ENCODE results near the gene KRTAP5-10. TPM values are rescaled to one million over a fixed set of nuclear protein-coding genes. Genes with fewer than 3 reads are reported as not detected.
"Not testable (repeated sequence)": the region's sequence is repeated elsewhere in the genome, so short reads cannot be mapped to it uniquely, and the experiment has no call there.

The KRTAP5-10 gene
- total and polyA plus RNA-seq, 7 experiments from 2014 or later: not detected

DNA sequence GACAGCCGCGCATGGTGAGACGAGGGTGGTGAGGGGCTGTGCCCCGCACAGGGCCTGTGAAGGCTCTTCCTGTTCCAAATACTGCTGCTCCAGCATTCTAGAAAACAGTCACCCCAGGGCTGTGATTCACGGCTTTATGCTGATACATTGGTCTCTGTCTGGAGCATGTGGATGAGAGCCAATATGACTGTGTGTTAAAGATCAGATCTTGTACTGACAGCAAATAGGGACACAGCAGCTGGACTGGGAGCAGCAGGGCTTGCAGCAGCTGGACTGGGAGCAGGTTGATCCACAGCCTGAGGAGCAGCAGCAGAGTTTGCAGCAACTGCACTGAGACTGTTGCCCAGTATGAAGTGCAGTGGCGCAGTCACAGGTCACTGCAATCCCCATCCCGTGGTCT lies 14.2 kb downstream of the KRTAP5-10 start:
- intact Hi-C loops (cut with micrococcal nuclease); H3K9me3 Mint-ChIP-seq; DNase-seq; H3K4me3 Mint-ChIP-seq; H3K36me3 ChIP-seq (ENCODE audit: control insufficient read depth in 2 of 3, insufficient read depth in 3 of 3, low read length in 3 of 3); H3K27me3 ChIP-seq (ENCODE audit: control insufficient read depth in 2 of 2, insufficient read depth in 2 of 2, low read length in 2 of 2); H3K27ac Mint-ChIP-seq; H3K36me3 Mint-ChIP-seq; CTCF ChIA-PET; H3K4me1 Mint-ChIP-seq; H3K9me3 ChIP-seq (ENCODE audit: control insufficient read depth in 2 of 3, low read length in 3 of 3); POLR2A ChIA-PET; H3K4me3 ChIP-seq (ENCODE audit: low read length); H3K27ac ChIP-seq (ENCODE audit: low read depth, low read length); H3K4me1 ChIP-seq (ENCODE audit: control insufficient read depth in 2 of 2, insufficient read depth in 2 of 2, low read length in 2 of 2); ATAC-seq: not testable (repeated sequence)
- H3K27me3 Mint-ChIP-seq: peaks cover 3 to 30% (median 22%) of the 10 kb centered on the region in 5 donors

DNA sequence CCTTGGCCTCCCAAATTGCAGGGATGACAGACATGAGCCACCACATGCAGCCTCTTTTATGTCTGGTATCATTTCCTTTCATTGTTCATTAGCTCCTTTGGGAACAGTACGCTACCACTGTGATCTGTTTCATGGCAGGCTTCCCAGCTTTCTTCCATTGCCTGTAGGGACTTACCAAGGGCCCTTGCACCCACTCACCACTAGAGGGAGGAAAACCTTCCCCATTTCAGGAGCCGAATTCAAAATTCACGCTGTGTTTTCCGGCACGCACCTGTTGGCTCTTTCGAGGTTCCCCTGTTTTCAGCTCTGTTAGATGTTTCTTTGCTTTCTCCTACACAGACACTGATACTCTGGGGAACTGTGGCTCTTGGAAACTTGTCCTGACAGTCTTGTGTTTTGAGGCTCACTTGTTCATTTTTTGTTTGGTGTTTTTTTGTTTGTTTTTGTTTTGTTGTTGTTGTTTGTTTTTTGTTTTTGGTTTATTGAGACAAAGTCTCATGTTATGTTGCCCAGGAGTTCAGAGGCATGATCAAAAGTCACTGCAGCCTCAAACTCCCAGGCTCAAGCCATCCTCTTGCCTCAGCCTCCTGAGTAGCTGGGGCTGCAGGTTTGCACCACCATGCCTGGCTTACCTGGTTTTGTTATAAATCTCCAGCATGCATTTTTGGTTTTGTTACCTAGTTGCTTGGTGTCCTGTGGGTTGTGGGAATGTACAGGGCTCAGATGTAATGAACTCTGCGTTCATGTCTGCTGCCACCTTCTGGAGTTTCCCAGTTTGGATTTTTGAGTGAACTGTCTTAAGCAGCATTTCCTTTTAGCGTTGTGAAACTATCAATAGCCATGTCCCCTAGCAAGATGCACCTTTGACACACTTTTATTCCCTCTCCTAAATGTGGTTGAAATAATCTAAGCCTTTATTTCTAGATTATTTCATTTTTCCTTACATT lies 15.0 kb downstream of the KRTAP5-10 start:
- Histone ChIP-seq H3K4me1 (ENCODE audit: control insufficient read depth in 2 of 2, insufficient read depth in 2 of 2, low read length in 2 of 2) (no peaks in the 10 kb centered on the region), H3K36me3 (ENCODE audit: control insufficient read depth in 2 of 3, insufficient read depth in 3 of 3, low read length in 3 of 3) (no peaks in the 10 kb centered on the region), H3K27ac (ENCODE audit: low read depth, low read length) (no peak overlapping the region), H3K27me3 (ENCODE audit: control insufficient read depth in 2 of 2, insufficient read depth in 2 of 2, low read length in 2 of 2) (no peaks in the 10 kb centered on the region), H3K9me3 (ENCODE audit: control insufficient read depth in 2 of 3, low read length in 3 of 3) (no peaks in the 10 kb centered on the region), H3K4me3 (ENCODE audit: low read length) (no peak overlapping the region)
- Mint-ChIP-seq H3K9me3 (no peaks in the 10 kb centered on the region), H3K27me3 (peaks cover 3 to 33% (median 29%) of the 10 kb centered on the region in 5 donors), H3K4me3 (no peak overlapping the region), H3K27ac (no peak overlapping the region), H3K36me3 (no peaks in the 10 kb centered on the region), H3K4me1 (peaks cover 0 to 7% (median 5%) of the 10 kb centered on the region in 7 donors)
- ATAC-seq (peak; percentile 56), DNase-seq (peak in 4 of 9 donors; percentile 4 to 20 (median 6))
- ChIA-PET POLR2A (no interaction called here), CTCF (no interaction called here)
- intact Hi-C loops (cut with micrococcal nuclease): no loop called here

GRCh38 chr11:71581826-71582225 lies 16.5 kb downstream of the KRTAP5-10 start:
- Histone ChIP-seq H3K4me3 (ENCODE audit: low read length) (no peak overlapping the region), H3K27ac (ENCODE audit: low read depth, low read length) (no peak overlapping the region), H3K36me3 (ENCODE audit: control insufficient read depth in 2 of 3, insufficient read depth in 3 of 3, low read length in 3 of 3) (no peaks in the 10 kb centered on the region), H3K9me3 (ENCODE audit: control insufficient read depth in 2 of 3, low read length in 3 of 3) (no peaks in the 10 kb centered on the region), H3K4me1 (ENCODE audit: control insufficient read depth in 2 of 2, insufficient read depth in 2 of 2, low read length in 2 of 2) (no peaks in the 10 kb centered on the region), H3K27me3 (ENCODE audit: control insufficient read depth in 2 of 2, insufficient read depth in 2 of 2, low read length in 2 of 2) (no peaks in the 10 kb centered on the region)
- Mint-ChIP-seq H3K4me3 (no peak overlapping the region), H3K27me3 (peaks cover 3 to 42% (median 35%) of the 10 kb centered on the region in 5 donors), H3K4me1 (peaks cover 0 to 7% (median 5%) of the 10 kb centered on the region in 7 donors), H3K27ac (no peak overlapping the region), H3K9me3 (no peaks in the 10 kb centered on the region), H3K36me3 (no peaks in the 10 kb centered on the region)
- intact Hi-C loops (cut with micrococcal nuclease): no loop called here
- ChIA-PET POLR2A (no interaction called here), CTCF (no interaction called here)
- DNase-seq (no peak), ATAC-seq (no peak)

DNA sequence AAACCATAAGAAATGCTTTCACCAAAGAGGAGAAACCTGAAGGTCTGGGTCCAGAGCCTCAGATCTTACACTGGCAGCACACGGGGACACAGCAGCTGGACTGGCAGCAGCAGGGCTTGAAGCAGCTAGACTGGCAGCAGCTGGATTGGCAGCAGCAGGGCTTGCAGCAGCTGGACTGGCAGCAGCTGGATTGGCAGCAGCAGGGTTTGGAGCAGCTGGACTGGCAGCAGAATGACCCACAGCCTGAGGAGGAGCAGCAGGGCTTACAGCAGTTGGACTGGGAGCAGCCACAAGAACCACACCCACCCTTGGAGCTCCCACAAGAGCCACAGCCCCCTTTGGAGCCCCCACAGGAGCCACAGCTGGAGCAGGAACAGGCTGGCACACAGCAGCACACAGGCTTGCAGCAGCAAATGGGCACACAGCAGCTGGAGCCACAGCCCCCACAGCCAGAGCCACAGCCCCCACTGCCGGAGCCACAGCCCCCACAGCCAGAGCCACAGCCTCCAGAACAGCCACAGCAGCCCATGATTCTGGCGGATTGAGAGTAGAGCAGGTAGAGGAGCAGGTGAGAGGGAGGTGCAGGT lies 17.0 kb downstream of the KRTAP5-10 start, which contains the start of gene KRTAP5-11:
Gene KRTAP5-11, minus strand, starts transcription at position 567 of the 587 bp plus-strand sequence. Its CDS starts 38 bp downstream, at position 529.
- H3K27me3 Mint-ChIP-seq: peaks cover 3 to 42% (median 35%) of the 10 kb centered on the region in 5 donors
- Histone ChIP-seq H3K4me3 (ENCODE audit: low read length) (no peak within 1 kb of the TSS), H3K4me1 (ENCODE audit: control insufficient read depth in 2 of 2, insufficient read depth in 2 of 2, low read length in 2 of 2) (no peaks in the 10 kb centered on the region), H3K27me3 (ENCODE audit: control insufficient read depth in 2 of 2, insufficient read depth in 2 of 2, low read length in 2 of 2) (no peaks in the 10 kb centered on the region), H3K36me3 (ENCODE audit: control insufficient read depth in 2 of 3, insufficient read depth in 3 of 3, low read length in 3 of 3) (no peaks in the 10 kb centered on the region), H3K27ac (ENCODE audit: low read depth, low read length) (no peak within 1 kb of the TSS), H3K9me3 (ENCODE audit: control insufficient read depth in 2 of 3, low read length in 3 of 3) (no peaks in the 10 kb centered on the region)
- ChIA-PET CTCF (no interaction called here), POLR2A (no interaction called here)
- ATAC-seq (no peak), DNase-seq (no peak)
- intact Hi-C loops (cut with micrococcal nuclease): no loop called here
- no peak within 1 kb of the TSS for H3K4me3 Mint-ChIP-seq
- peaks cover 0 to 7% (median 5%) of the 10 kb centered on the region in 7 donors for H3K4me1 Mint-ChIP-seq
- H3K27ac Mint-ChIP-seq: no peak within 1 kb of the TSS
- H3K36me3 Mint-ChIP-seq: no peaks in the 10 kb centered on the region
- no peaks in the 10 kb centered on the region for H3K9me3 Mint-ChIP-seq

GRCh38 chr11:71582969-71583368 lies 17.6 kb downstream of the KRTAP5-10 start:
- H3K9me3 Mint-ChIP-seq; H3K36me3 ChIP-seq (ENCODE audit: control insufficient read depth in 2 of 3, insufficient read depth in 3 of 3, low read length in 3 of 3); POLR2A ChIA-PET; H3K9me3 ChIP-seq (ENCODE audit: control insufficient read depth in 2 of 3, low read length in 3 of 3); ATAC-seq; CTCF ChIA-PET; H3K4me3 Mint-ChIP-seq; H3K27ac ChIP-seq (ENCODE audit: low read depth, low read length); H3K4me3 ChIP-seq (ENCODE audit: low read length); H3K27me3 ChIP-seq (ENCODE audit: control insufficient read depth in 2 of 2, insufficient read depth in 2 of 2, low read length in 2 of 2); H3K36me3 Mint-ChIP-seq; H3K4me1 Mint-ChIP-seq; intact Hi-C loops (cut with micrococcal nuclease); H3K4me1 ChIP-seq (ENCODE audit: control insufficient read depth in 2 of 2, insufficient read depth in 2 of 2, low read length in 2 of 2); DNase-seq; H3K27ac Mint-ChIP-seq: not testable (repeated sequence)
- H3K27me3 Mint-ChIP-seq: peaks cover 3 to 42% (median 35%) of the 10 kb centered on the region in 5 donors

GRCh38 chr11:71585673-71586072 lies 20.3 kb downstream of the KRTAP5-10 start:
- H3K9me3 Mint-ChIP-seq; H3K4me1 Mint-ChIP-seq; H3K4me3 Mint-ChIP-seq; H3K9me3 ChIP-seq (ENCODE audit: control insufficient read depth in 2 of 3, low read length in 3 of 3); ATAC-seq; CTCF ChIA-PET; H3K27ac Mint-ChIP-seq; H3K36me3 Mint-ChIP-seq; DNase-seq; intact Hi-C loops (cut with micrococcal nuclease); H3K36me3 ChIP-seq (ENCODE audit: control insufficient read depth in 2 of 3, insufficient read depth in 3 of 3, low read length in 3 of 3); H3K27ac ChIP-seq (ENCODE audit: low read depth, low read length); H3K4me1 ChIP-seq (ENCODE audit: control insufficient read depth in 2 of 2, insufficient read depth in 2 of 2, low read length in 2 of 2); POLR2A ChIA-PET; H3K4me3 ChIP-seq (ENCODE audit: low read length); H3K27me3 ChIP-seq (ENCODE audit: control insufficient read depth in 2 of 2, insufficient read depth in 2 of 2, low read length in 2 of 2): not testable (repeated sequence)
- H3K27me3 Mint-ChIP-seq: peaks cover 2 to 34% (median 33%) of the 10 kb centered on the region in 5 donors

Measured in naive thymus-derived CD4-positive, alpha-beta T cell (primary cell).